Sigmoid colon (tissue), 4 donors: ENCODE measurements around the gene SPDYE17.
"Not testable (repeated sequence)": the region's sequence is repeated elsewhere in the genome, so short reads cannot be mapped to it uniquely, and the experiment has no call there.

Experiments used
- EP300 ChIP-seq, 4 donors: sonication (generic); formaldehyde crosslinking; IDR thresholded peaks; one replicate each; pipeline ENCODE4 v1.6.1; 2017; ENCODE audit warnings: antibody characterized with exemption in 4 of 4
- TF ChIP-seq, protein P1 (sequence below), 4 experiments: fragments of 450-650 bp in 3 of 4; fragments of 200-600 bp in 1 of 4; IDR thresholded peaks; one replicate each; pipeline ENCODE4 v1.5.1; 2016 to 2019; ENCODE audit warnings: antibody characterized with exemption in 4 of 4, mild to moderate bottlenecking in 3 of 4, moderate library complexity in 2 of 4

DNA sequence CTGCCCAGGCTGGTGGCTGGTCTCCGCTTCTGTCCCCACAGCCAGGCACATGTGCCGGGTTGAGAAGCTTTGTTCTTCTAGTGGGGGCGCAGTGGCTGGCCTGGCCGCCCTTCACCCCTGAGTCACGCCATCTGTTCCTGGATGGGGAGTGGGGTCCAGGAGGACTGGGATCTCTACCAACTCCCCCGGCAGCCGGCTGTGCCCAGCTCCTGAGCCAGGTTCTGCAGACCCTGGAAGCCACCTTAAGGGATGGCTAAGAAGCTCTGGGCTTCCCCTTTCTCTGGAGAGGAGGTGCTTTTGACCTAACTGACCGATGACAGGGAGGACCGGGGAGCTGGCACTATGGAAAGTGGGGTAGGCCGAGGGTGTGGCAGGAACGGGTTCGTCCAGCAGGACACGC is 37.9 kb downstream of the SPDYE17 start:
- TF ChIP-seq, protein P1, sequence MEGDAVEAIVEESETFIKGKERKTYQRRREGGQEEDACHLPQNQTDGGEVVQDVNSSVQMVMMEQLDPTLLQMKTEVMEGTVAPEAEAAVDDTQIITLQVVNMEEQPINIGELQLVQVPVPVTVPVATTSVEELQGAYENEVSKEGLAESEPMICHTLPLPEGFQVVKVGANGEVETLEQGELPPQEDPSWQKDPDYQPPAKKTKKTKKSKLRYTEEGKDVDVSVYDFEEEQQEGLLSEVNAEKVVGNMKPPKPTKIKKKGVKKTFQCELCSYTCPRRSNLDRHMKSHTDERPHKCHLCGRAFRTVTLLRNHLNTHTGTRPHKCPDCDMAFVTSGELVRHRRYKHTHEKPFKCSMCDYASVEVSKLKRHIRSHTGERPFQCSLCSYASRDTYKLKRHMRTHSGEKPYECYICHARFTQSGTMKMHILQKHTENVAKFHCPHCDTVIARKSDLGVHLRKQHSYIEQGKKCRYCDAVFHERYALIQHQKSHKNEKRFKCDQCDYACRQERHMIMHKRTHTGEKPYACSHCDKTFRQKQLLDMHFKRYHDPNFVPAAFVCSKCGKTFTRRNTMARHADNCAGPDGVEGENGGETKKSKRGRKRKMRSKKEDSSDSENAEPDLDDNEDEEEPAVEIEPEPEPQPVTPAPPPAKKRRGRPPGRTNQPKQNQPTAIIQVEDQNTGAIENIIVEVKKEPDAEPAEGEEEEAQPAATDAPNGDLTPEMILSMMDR (IDR thresholded peaks at IDR 0.05) = not testable (repeated sequence)
- TF ChIP-seq EP300 (IDR thresholded peaks at IDR 0.05) = not testable (repeated sequence)
